Activated CD4-positive, alpha-beta T cell treated with anti-CD3 and anti-CD28 coated beads, Interleukin-2, Interleukin-4, amounts not matched to agents 100 ng/mL and 50 ng/mL, durations not matched to agents 16 hours and 8 hours (primary cell): ENCODE results near the gene AHCY.
"Not testable (repeated sequence)": the region's sequence is repeated elsewhere in the genome, so short reads cannot be mapped to it uniquely, and the experiment has no call there.

Source experiments
- DNase-seq: peaks from one replicate; pipeline ENCODE4 v3.0.0-alpha.2; 2020; ENCODE audit warnings: low spot score

The AHCY gene

GRCh38 chr20:34322267-34323105 lies 19.3 kb upstream of the AHCY start:
- no peak for DNase-seq

- no peak for DNase-seq
These were observed 17.7 kb upstream of the AHCY start for GRCh38 chr20:34320861-34321260.

GRCh38 chr20:34318609-34319443 lies 15.7 kb upstream of the AHCY start:
- no peak for DNase-seq

GRCh38 chr20:34316196-34316814 lies 13.2 kb upstream of the AHCY start:
- no peak for DNase-seq

- DNase-seq = no peak
These were observed 12.1 kb upstream of the AHCY start for GRCh38 chr20:34315236-34315635.

DNA sequence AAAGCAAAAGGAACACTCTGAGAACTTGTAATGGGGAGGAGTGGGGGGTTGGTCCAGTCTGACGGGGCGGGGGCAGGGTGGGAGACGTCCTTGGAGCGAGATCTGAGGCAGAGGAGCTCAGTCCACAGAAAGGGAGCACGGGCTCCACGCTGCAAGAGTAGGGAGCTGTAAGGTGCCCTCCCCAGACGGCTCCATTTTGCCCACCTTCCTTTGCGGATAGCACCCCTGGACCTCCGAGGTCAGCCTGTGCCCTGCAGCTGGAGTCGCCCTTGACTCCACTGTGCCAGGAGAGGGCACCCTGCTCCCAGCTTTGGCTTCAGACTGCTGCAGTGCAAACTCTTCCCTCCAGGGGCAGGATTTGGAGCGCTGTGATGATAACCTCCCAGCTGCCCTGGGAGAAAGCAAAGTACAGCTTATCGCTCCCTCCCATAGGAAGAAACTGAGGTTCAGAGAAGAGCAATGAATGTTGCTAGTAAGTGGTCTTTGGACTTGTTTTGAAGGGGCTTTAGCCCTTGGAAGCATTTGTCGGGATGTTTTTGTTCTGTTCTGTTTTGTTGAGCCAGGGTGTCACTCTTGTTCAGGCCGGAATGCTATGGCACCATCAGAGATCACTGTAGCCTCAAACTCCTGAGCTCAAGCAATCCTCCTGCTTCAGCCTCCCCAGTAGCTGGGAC lies 9.5 kb upstream of the AHCY start:
- DNase-seq = peak; percentile 90

DNA sequence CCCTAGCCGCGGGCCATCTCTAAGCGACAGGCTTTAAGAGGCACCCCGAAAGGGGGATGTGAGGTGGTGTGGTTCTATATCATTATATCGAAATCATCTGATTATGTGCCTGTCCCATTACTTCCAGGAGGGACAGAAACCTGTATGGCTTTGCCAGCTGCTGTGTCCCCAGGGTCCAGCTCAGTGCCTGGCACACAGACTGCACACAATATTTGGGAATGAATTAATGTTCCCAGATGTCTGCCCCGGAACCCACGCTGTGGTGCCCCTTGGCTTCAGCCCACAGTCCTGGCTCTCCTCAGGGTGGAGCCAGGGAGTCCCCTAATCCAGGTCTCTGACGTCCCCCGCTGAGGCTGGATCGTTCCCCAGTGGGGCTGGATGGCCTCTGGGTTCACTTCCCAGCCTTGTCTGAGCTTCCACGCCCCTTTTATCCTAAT lies 8.9 kb upstream of the AHCY start:
- DNase-seq = no peak

GRCh38 chr20:34311118-34312023 lies 8.2 kb upstream of the AHCY start:
- DNase-seq = no peak

DNA sequence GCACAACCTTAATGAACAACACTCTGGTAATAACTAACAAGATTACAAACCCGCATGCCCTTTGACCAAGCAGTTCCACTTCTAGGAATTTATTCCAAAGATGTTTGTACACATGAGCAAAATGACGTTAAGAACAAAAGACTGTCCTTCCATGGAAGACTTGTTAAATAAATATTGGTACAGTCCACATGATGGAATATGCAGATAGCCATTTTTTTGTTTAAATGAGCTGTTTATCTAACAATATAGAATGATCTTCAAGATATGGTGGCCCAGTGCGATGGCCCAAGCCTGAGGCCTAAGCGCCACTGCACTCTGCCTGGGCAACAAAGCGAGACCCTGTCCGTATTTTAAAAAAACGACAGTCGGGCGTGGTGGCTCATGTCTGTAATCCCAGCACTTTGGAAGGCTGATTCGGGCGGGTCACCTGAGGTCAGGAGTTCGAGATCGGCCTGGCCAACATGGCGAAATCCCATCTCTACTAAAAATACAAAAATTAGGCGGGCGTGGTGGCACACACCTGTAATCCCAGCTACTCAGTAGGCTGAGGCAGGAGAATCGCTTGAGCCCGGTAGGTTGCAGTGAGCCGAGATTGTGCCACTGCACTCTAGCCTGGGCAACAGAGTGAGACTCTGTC lies 7.4 kb upstream of the AHCY start:
- no peak for DNase-seq

GRCh38 chr20:34309691-34310090 lies 6.5 kb upstream of the AHCY start:
- no peak for DNase-seq

DNA sequence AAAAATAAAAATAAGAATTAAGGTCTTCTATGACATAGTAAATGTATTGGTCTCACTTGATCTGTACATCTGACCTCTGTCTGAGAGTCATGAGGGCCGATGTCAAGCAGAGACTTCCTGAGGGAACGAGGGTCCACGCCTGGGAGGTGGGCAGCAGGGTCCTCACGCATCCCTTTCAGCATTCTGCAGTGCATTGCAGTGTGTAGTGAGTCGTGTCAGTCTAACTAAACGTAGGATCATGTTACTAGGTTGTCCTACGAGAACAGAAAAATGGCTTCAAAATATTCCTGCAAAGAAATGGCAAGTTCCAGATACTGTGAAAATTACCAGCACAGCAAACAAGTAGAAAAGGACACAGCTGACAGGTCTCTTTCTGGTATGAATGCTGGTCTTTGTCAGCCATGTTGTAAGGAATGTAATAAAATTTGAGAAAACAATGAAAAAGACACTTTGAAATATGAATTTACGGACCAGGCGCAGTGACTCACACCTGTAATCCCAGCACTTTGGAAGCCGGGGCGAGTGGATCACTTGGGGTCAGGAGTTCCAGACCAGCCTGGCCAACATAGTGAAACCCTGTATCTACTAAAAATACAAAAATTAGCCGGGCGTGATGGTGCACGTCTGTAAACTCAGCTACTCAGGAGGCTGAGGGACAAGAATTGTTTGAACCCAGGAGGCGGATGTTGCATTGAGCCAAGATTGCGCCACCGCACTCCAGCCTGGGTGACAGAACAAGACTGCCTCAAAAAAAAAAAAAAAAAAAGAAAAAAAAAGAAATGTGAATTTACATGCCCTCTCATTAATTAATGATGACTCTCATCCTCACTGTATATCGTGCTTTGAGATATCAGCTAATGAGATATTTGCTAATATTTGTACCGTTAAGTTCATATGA lies 2.4 kb upstream of the AHCY start:
- DNase-seq = no peak

DNA sequence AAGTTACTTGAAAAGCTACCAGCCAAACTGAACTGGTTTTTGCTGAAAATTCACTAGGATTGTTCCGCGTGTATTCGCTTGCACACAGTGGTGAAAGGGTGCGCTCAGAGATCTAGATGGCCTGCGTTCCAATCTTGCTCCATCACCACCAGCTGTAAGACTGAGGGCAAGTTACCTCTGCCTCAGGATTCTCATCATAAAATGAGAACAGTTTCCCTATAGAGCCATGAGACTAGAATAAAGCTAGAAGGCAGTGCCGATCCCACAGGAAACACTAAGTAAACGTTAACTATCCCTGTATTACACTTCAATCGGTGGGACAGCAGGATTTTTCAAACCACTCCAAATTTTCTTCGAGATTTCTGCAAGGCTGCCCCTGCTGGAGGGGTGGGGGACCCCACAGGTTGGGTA lies 838 bp downstream of the AHCY start:
- no peak for DNase-seq

DNA sequence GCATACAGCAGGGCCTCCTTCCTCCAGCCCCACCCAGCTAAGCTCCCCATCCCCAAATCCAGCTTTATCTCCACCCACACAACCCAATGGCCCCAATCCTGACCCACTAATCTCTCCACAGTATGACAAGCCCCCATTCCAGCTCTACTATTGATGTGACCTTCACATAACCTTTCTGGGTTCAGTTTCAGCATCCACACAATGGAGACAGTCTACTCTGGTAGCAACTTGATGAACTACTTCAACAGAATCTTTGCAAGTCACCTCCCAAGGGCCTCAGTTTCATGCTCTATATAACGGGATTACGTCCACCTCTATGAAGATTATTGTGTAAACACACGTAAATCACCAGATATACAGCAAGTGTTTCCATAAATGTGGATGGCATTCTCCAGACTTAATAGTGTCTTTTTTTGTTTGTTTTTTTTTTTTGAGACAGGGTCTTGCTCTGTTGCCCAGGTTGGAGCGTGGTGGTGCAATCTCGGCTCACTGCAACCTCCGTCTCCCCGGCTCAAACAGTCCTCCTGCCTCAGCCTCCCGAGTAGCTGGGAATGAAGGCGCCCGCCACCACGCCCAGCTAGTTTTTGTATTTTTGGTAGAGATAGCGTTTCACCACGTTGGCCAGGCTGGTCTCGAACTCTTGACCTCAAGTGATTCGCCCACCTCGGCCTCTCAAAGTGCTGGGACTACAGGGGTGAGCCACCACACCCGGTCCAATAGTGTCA lies 1.4 kb downstream of the AHCY start:
- DNase-seq = no peak

- no peak for DNase-seq
These were observed 2.2 kb downstream of the AHCY start for GRCh38 chr20:34300809-34301586.

DNA sequence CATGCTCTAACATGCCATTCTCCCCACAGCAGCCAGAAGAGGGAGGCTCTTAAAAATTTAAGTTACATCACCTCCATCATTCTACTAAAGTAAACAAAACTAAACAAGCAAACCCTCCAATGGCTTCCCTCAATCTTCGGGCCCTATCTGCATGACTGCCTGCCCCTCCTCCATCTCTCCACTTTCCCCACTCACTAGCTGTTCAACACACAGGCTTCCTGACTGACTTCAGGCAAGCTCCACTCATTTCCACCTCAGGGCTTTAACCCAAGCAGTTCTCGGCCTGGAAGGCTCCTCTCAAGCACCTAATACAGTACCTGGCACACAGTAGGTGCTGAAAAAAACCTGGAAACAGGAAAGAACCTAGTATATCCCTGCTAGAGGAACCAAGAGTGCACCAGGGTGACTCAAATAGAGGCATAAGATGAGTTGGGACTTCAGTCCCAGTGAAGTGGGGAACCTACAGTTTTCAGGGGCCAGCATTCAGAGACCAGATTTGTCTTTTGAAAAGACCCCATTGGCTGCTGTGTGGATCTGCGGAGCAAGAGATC lies 2.8 kb downstream of the AHCY start:
- no peak for DNase-seq

DNA sequence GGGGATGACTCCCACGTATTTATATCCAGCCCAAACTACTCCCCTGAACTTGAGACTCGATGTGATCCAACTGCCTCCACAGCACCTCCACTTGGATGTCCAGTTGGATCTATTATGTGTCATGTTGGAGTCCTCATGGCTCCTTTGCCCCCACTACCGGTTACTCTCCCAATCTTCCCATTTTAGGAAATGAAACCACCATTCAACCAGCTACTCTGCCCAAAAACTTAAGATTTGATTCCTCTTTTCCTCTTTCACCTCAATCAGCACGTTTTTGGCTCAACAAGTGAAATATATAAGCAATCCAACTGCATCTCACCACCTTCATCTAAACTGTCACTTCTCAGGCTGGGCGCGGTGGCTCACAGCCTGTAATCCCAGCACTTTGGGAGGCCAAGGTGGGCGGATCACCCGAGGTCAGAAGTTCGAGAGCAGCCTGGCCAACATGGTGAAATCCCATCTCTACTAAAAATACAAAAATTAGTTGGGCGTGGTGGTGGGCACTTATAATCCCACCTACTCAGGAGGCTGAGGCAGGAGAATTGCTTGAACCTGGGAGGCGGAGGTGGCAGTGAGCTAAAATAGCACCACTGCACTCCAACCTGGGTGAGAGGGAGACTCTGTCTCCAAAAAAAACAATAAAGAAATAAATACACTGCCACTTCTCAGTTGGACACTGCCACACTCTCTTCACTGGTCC lies 3.4 kb downstream of the AHCY start:
- DNase-seq = no peak

GRCh38 chr20:34298294-34298784 lies 4.8 kb downstream of the AHCY start:
- DNase-seq = not testable (repeated sequence)
